NCI-H2196 (cell line): Measurements from ENCODE around the gene OR2T8.

Experiments used
- DNase-seq: peaks from one replicate; lab custom pipeline; 2025; ENCODE audit not compliant: unreplicated experiment; lab: John Stamatoyannopoulos, UW

Gene OR2T8

GRCh38 chr1:247953408-247953807, 33.4 kb downstream of the OR2T8 start:
- DNase-seq = no peak

GRCh38 chr1:247961791-247962190, 41.7 kb downstream of the OR2T8 start:
- no peak for DNase-seq

DNA sequence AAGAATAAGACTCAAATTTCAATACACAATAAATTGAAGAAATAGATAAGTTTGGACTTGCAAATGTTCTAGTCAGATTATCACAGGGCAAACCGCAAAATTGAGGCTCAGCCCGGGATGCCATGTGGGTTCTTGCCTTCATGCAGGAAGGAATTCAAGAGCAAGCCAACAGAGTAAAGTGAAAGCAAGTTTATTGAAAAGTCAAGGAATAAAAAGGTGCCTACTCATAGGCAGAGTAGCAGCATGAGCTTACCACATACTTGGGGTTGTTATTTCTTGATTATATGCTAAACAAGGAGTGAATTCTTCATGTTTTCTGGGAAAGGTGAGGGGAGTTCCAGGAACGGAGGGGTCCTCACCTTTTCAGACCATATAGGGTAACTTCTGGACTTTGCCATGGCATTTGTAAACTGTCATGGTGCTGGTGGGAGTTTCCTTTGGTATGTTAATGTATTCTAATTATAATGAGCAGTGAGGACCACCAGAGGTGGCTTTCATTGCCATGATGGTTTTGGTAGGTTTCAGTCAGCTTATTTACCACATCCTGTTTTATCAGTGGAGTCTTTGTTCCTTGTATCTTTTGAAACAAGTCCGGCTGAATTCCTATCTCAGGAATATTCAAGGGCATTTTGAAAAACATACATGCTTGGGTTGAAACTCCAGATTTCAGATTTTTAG, 43.0 kb downstream of the OR2T8 start:
- DNase-seq = no peak

DNA sequence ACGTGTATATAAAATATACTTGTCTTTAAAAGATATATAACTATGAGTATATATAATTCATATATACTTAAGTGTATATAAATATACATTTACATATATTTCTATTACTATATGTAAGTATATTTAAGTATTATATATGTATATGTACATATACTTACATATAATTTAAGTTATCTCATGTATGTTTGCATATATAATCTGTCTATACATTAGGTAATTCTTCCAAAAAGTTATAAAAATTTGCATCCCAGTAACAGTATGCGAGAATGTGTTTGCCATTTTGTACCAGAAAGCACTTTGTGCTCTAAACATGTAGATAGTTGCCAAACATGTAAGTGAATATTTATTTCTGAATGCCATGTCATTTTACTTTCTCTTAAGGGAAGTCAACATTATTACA, 44.9 kb downstream of the OR2T8 start, which contains the start of gene OR2AK2:
TSS of gene OR2AK2 (plus strand) at position 301 of the 400 bp plus-strand sequence. CDS start 144 bp downstream, outside the sequence.
- no peak for DNase-seq

- no peak for DNase-seq
Observed at GRCh38 chr1:247966532-247967204, 46.6 kb downstream of the OR2T8 start.
